SH-SY5Y (cell line): ENCODE results near the gene HAUS7.

Source experiments
- GATA2 ChIP-seq: IDR thresholded peaks from 2 replicates; pipeline ENCODE4 v1.6.1; 2011; ENCODE audit warnings: mild to moderate bottlenecking, low read depth, low read length
- GATA3 ChIP-seq: IDR thresholded peaks from 2 replicates; pipeline ENCODE4 v1.6.1; 2011; ENCODE audit warnings: low read depth, mild to moderate bottlenecking, low read length, moderate library complexity

GRCh38 chrX:153486171-153486570 is 15.8 kb upstream of the HAUS7 start:
- TF ChIP-seq GATA3: no peak
- TF ChIP-seq GATA2: no peak
